ENCODE measurements around the gene PCSK2.

PCSK2 gene

GRCh38 chr20:17358854-17359253, 132.0 kb downstream of the PCSK2 start:
- H3K36me3 ChIP-seq (ENCODE audit: control insufficient read depth in 2 of 2, insufficient read depth in 2 of 2, low read length in 2 of 2), result no peaks in the 10 kb centered on the region

DNA sequence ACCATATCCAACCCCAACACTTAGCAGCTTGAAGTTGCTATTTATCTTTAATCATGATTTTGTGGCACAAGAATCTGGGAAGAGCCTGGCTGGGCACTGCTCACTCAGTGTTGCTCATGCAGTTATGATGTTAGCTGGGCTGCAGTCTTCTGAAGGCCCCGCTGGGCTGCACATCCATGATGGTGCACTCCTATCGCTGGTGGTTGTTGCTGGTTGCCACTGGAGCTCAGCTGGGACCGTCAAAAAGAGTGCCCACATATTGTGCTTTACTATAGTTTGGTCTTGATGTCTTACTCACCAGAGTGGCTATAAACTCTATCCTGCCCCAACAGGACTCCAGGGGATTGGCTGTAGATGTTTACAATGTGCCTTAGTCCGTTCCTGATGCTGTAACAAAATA, 137.8 kb downstream of the PCSK2 start:
- H3K9me3 ChIP-seq (ENCODE audit: control insufficient read depth in 2 of 2, low read length in 2 of 2), result no peaks in the 10 kb centered on the region
- no peak overlapping the region for H3K27ac ChIP-seq (ENCODE audit: low read depth in 2 of 2, low read length in 2 of 2)
- no peak overlapping the region for H3K4me3 ChIP-seq (ENCODE audit: low read length in 2 of 2)
- no peaks in the 10 kb centered on the region for H3K36me3 ChIP-seq (ENCODE audit: control insufficient read depth in 2 of 2, insufficient read depth in 2 of 2, low read length in 2 of 2)
- H3K4me1 ChIP-seq (ENCODE audit: control insufficient read depth in 2 of 2, insufficient read depth in 2 of 2, low read length in 2 of 2), result no peaks in the 10 kb centered on the region
- H3K27me3 ChIP-seq (ENCODE audit: control insufficient read depth in 2 of 2, insufficient read depth in 2 of 2, low read length in 2 of 2), result no peaks in the 10 kb centered on the region
- no peak overlapping the region for H3K9ac ChIP-seq (ENCODE audit: low read depth in 1 of 2, low read length in 2 of 2)

More at GRCh38 chr20:17358854-17359253, 132.0 kb downstream of the PCSK2 start:
- no peak overlapping the region for H3K27ac ChIP-seq (ENCODE audit: low read depth in 2 of 2, low read length in 2 of 2)
- H3K9me3 ChIP-seq (ENCODE audit: control insufficient read depth in 2 of 2, low read length in 2 of 2), result no peaks in the 10 kb centered on the region
- H3K9ac ChIP-seq (ENCODE audit: low read depth in 1 of 2, low read length in 2 of 2), result no peak overlapping the region
- H3K4me1 ChIP-seq (ENCODE audit: control insufficient read depth in 2 of 2, insufficient read depth in 2 of 2, low read length in 2 of 2), result no peaks in the 10 kb centered on the region
- H3K4me3 ChIP-seq (ENCODE audit: low read length in 2 of 2), result no peak overlapping the region
- no peaks in the 10 kb centered on the region for H3K27me3 ChIP-seq (ENCODE audit: control insufficient read depth in 2 of 2, insufficient read depth in 2 of 2, low read length in 2 of 2)

- Histone ChIP-seq H3K9me3 (ENCODE audit: control insufficient read depth in 2 of 2, low read length in 2 of 2) (no peaks in the 10 kb centered on the region), H3K4me3 (ENCODE audit: low read length in 2 of 2) (no peak overlapping the region), H3K4me1 (ENCODE audit: control insufficient read depth in 2 of 2, insufficient read depth in 2 of 2, low read length in 2 of 2) (no peaks in the 10 kb centered on the region), H3K36me3 (ENCODE audit: control insufficient read depth in 2 of 2, insufficient read depth in 2 of 2, low read length in 2 of 2) (no peaks in the 10 kb centered on the region), H3K9ac (ENCODE audit: low read depth in 1 of 2, low read length in 2 of 2) (no peak overlapping the region), H3K27ac (ENCODE audit: low read depth in 2 of 2, low read length in 2 of 2) (no peak overlapping the region), H3K27me3 (ENCODE audit: control insufficient read depth in 2 of 2, insufficient read depth in 2 of 2, low read length in 2 of 2) (no peaks in the 10 kb centered on the region)
Observed at GRCh38 chr20:17365831-17366230, 139.0 kb downstream of the PCSK2 start.

DNA sequence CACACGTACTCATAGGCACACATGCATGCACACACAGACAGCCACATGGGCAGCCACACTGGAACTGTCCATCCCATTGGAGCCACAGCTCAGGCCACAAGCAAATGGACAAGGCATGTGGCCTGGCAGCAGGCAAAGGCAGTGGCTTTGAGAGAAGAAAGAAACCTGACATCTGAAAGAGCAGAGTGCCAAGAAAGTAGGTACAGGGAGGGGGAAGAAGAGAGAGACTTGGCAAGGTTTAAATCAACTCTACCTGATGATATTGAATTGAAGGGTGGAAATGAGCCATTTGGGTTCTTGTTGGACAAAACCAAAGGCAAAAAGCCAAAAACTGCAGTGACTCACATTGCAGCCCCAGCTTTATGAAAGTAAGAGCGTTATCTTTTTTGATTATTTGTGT, 142.7 kb downstream of the PCSK2 start:
- no peak overlapping the region for H3K4me3 ChIP-seq (ENCODE audit: low read length in 2 of 2)
- no peaks in the 10 kb centered on the region for H3K4me1 ChIP-seq (ENCODE audit: control insufficient read depth in 2 of 2, insufficient read depth in 2 of 2, low read length in 2 of 2)
- H3K27ac ChIP-seq (ENCODE audit: low read depth in 2 of 2, low read length in 2 of 2), result no peak overlapping the region
- no peaks in the 10 kb centered on the region for H3K27me3 ChIP-seq (ENCODE audit: control insufficient read depth in 2 of 2, insufficient read depth in 2 of 2, low read length in 2 of 2)
- H3K36me3 ChIP-seq (ENCODE audit: control insufficient read depth in 2 of 2, insufficient read depth in 2 of 2, low read length in 2 of 2), result no peaks in the 10 kb centered on the region
- H3K9me3 ChIP-seq (ENCODE audit: control insufficient read depth in 2 of 2, low read length in 2 of 2), result no peaks in the 10 kb centered on the region
- no peak overlapping the region for H3K9ac ChIP-seq (ENCODE audit: low read depth in 1 of 2, low read length in 2 of 2)

DNA sequence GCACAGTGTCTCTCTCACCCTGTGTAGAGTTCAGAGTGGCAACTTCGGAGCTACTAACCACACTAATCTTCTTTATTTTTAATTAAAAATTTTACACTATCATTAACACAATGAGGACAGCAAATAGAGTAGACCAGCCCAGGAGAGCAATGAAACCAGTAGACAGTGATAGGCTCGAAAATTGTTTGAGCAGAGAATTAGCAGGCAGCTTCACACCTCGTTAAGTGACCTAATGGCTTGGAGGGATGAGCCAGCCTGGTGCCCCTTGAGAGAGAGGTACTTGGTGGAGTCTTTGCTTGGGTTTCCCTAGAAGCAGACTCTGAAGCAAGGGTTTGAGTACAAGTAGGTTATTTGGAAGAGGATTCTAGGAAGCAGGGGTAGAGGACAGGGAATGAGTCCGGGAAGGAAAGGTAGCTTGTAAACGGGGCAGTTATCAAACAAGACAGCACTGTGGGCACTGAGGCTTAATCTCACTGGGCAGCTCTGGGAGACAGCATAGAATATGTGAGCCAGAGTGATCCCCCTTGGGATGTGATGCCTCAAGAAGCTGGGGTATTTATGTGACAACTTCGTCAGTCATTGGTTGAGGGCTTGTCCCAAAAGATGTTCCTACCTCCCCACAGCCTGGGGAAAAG, 146.1 kb downstream of the PCSK2 start:
- Histone ChIP-seq H3K27ac (ENCODE audit: low read depth in 2 of 2, low read length in 2 of 2) (no peak overlapping the region), H3K9me3 (ENCODE audit: control insufficient read depth in 2 of 2, low read length in 2 of 2) (no peaks in the 10 kb centered on the region), H3K4me1 (ENCODE audit: control insufficient read depth in 2 of 2, insufficient read depth in 2 of 2, low read length in 2 of 2) (no peaks in the 10 kb centered on the region), H3K9ac (ENCODE audit: low read depth in 1 of 2, low read length in 2 of 2) (no peak overlapping the region), H3K36me3 (ENCODE audit: control insufficient read depth in 2 of 2, insufficient read depth in 2 of 2, low read length in 2 of 2) (no peaks in the 10 kb centered on the region), H3K27me3 (ENCODE audit: control insufficient read depth in 2 of 2, insufficient read depth in 2 of 2, low read length in 2 of 2) (no peaks in the 10 kb centered on the region), H3K4me3 (ENCODE audit: low read length in 2 of 2) (no peak overlapping the region)

DNA sequence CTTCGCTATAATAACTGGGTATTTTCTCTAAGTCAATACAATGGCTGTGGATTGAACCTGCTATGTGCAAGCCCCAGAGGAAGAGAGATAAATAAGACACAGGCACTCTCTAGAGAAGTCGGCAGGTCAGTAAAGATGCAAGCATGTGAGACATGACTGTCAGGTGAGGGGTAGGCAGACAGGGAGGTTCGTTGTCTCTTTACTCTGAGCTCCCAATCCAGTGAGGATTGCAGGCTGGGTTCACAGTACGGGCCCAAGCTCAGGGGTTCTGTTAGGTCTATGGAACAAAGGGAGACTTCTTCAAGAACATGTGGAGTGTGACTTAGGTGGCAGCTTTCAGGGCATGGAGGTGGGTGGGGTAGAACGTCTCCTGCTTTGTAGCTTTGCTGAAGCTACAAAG, 147.2 kb downstream of the PCSK2 start:
- no peak overlapping the region for H3K4me3 ChIP-seq (ENCODE audit: low read length in 2 of 2)
- no peaks in the 10 kb centered on the region for H3K36me3 ChIP-seq (ENCODE audit: control insufficient read depth in 2 of 2, insufficient read depth in 2 of 2, low read length in 2 of 2)
- H3K27ac ChIP-seq (ENCODE audit: low read depth in 2 of 2, low read length in 2 of 2), result no peak overlapping the region
- no peak overlapping the region for H3K9ac ChIP-seq (ENCODE audit: low read depth in 1 of 2, low read length in 2 of 2)
- no peaks in the 10 kb centered on the region for H3K27me3 ChIP-seq (ENCODE audit: control insufficient read depth in 2 of 2, insufficient read depth in 2 of 2, low read length in 2 of 2)
- H3K9me3 ChIP-seq (ENCODE audit: control insufficient read depth in 2 of 2, low read length in 2 of 2), result no peaks in the 10 kb centered on the region
- no peaks in the 10 kb centered on the region for H3K4me1 ChIP-seq (ENCODE audit: control insufficient read depth in 2 of 2, insufficient read depth in 2 of 2, low read length in 2 of 2)

GRCh38 chr20:17376031-17376430, 149.2 kb downstream of the PCSK2 start:
- H3K36me3 ChIP-seq (ENCODE audit: control insufficient read depth in 2 of 2, insufficient read depth in 2 of 2, low read length in 2 of 2), result no peaks in the 10 kb centered on the region
- H3K4me3 ChIP-seq (ENCODE audit: low read length in 2 of 2), result no peak overlapping the region
- H3K4me1 ChIP-seq (ENCODE audit: control insufficient read depth in 2 of 2, insufficient read depth in 2 of 2, low read length in 2 of 2), result no peaks in the 10 kb centered on the region
- no peak overlapping the region for H3K9ac ChIP-seq (ENCODE audit: low read depth in 1 of 2, low read length in 2 of 2)
- H3K27me3 ChIP-seq (ENCODE audit: control insufficient read depth in 2 of 2, insufficient read depth in 2 of 2, low read length in 2 of 2), result no peaks in the 10 kb centered on the region
- no peaks in the 10 kb centered on the region for H3K9me3 ChIP-seq (ENCODE audit: control insufficient read depth in 2 of 2, low read length in 2 of 2)
- H3K27ac ChIP-seq (ENCODE audit: low read depth in 2 of 2, low read length in 2 of 2), result no peak overlapping the region

DNA sequence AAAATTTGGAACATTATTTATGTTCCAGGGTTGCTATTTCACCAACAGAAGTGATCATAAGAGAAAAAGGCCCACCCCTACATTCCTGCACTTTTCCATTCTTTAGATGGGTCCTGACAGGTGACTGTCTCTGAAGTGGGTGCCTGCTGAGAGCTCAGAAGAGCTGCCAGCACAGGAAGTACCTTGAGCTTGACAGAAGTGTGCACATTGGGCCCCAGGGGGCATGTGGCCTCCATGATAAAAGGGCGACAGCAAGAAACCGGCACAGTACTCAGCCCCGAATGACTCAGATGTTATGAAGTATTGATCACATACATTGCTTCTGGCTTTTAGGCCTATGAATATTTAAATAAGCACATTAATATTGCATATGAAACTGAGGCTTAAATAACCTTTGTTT, 150.4 kb downstream of the PCSK2 start:
- Histone ChIP-seq H3K4me3 (ENCODE audit: low read length in 2 of 2) (no peak overlapping the region), H3K27me3 (ENCODE audit: control insufficient read depth in 2 of 2, insufficient read depth in 2 of 2, low read length in 2 of 2) (no peaks in the 10 kb centered on the region), H3K9ac (ENCODE audit: low read depth in 1 of 2, low read length in 2 of 2) (no peak overlapping the region), H3K9me3 (ENCODE audit: control insufficient read depth in 2 of 2, low read length in 2 of 2) (no peaks in the 10 kb centered on the region), H3K27ac (ENCODE audit: low read depth in 2 of 2, low read length in 2 of 2) (no peak overlapping the region), H3K36me3 (ENCODE audit: control insufficient read depth in 2 of 2, insufficient read depth in 2 of 2, low read length in 2 of 2) (no peaks in the 10 kb centered on the region), H3K4me1 (ENCODE audit: control insufficient read depth in 2 of 2, insufficient read depth in 2 of 2, low read length in 2 of 2) (no peaks in the 10 kb centered on the region)

GRCh38 chr20:17379651-17380050, 152.8 kb downstream of the PCSK2 start:
- no peak overlapping the region for H3K9ac ChIP-seq (ENCODE audit: low read depth in 1 of 2, low read length in 2 of 2)
- H3K9me3 ChIP-seq (ENCODE audit: control insufficient read depth in 2 of 2, low read length in 2 of 2), result no peaks in the 10 kb centered on the region
- no peak overlapping the region for H3K4me3 ChIP-seq (ENCODE audit: low read length in 2 of 2)
- no peaks in the 10 kb centered on the region for H3K4me1 ChIP-seq (ENCODE audit: control insufficient read depth in 2 of 2, insufficient read depth in 2 of 2, low read length in 2 of 2)
- H3K36me3 ChIP-seq (ENCODE audit: control insufficient read depth in 2 of 2, insufficient read depth in 2 of 2, low read length in 2 of 2), result no peaks in the 10 kb centered on the region
- H3K27me3 ChIP-seq (ENCODE audit: control insufficient read depth in 2 of 2, insufficient read depth in 2 of 2, low read length in 2 of 2), result no peaks in the 10 kb centered on the region
- H3K27ac ChIP-seq (ENCODE audit: low read depth in 2 of 2, low read length in 2 of 2), result no peak overlapping the region

GRCh38 chr20:17380801-17381200, 154.0 kb downstream of the PCSK2 start:
- H3K9ac ChIP-seq (ENCODE audit: low read depth in 1 of 2, low read length in 2 of 2), result no peak overlapping the region
- H3K4me3 ChIP-seq (ENCODE audit: low read length in 2 of 2), result no peak overlapping the region
- no peaks in the 10 kb centered on the region for H3K9me3 ChIP-seq (ENCODE audit: control insufficient read depth in 2 of 2, low read length in 2 of 2)
- H3K36me3 ChIP-seq (ENCODE audit: control insufficient read depth in 2 of 2, insufficient read depth in 2 of 2, low read length in 2 of 2), result no peaks in the 10 kb centered on the region
- no peaks in the 10 kb centered on the region for H3K4me1 ChIP-seq (ENCODE audit: control insufficient read depth in 2 of 2, insufficient read depth in 2 of 2, low read length in 2 of 2)
- H3K27me3 ChIP-seq (ENCODE audit: control insufficient read depth in 2 of 2, insufficient read depth in 2 of 2, low read length in 2 of 2), result no peaks in the 10 kb centered on the region
- no peak overlapping the region for H3K27ac ChIP-seq (ENCODE audit: low read depth in 2 of 2, low read length in 2 of 2)

- Histone ChIP-seq H3K4me3 (ENCODE audit: low read length in 2 of 2) (no peak overlapping the region), H3K27ac (ENCODE audit: low read depth in 2 of 2, low read length in 2 of 2) (no peak overlapping the region), H3K9ac (ENCODE audit: low read depth in 1 of 2, low read length in 2 of 2) (no peak overlapping the region), H3K9me3 (ENCODE audit: control insufficient read depth in 2 of 2, low read length in 2 of 2) (no peaks in the 10 kb centered on the region), H3K4me1 (ENCODE audit: control insufficient read depth in 2 of 2, insufficient read depth in 2 of 2, low read length in 2 of 2) (no peaks in the 10 kb centered on the region), H3K27me3 (ENCODE audit: control insufficient read depth in 2 of 2, insufficient read depth in 2 of 2, low read length in 2 of 2) (no peaks in the 10 kb centered on the region), H3K36me3 (ENCODE audit: control insufficient read depth in 2 of 2, insufficient read depth in 2 of 2, low read length in 2 of 2) (no peaks in the 10 kb centered on the region)
Observed at GRCh38 chr20:17381724-17382123, 154.9 kb downstream of the PCSK2 start.
